Endothelial cell of umbilical vein (primary cell): ENCODE data around the gene RADIL. TPM values are rescaled to one million over a fixed set of nuclear protein-coding genes. Genes with fewer than 3 reads are reported as not detected.

ENCODE experiments used
- BruUV-seq: library from RNA; stranded (reverse); fragments of 400-500 nt; replicated peaks from 2 replicates; lab custom pipeline; 2021; lab: Mats Ljungman, UMichigan
- CTCF ChIA-PET: fragments of 300-600, 350-600 bp; sonication (Branson Sonifier 250); formaldehyde crosslinking; loops from one replicate; lab custom pipeline; 2021; ENCODE audit warnings: antibody characterized with exemption, inconsistent platforms; lab: Charles Lee
- POLR2A ChIA-PET: fragments of 300-600, 350-600 bp; sonication (Branson Sonifier 250); formaldehyde crosslinking; loops from one replicate; lab custom pipeline; 2021; ENCODE audit warnings: antibody characterized with exemption, inconsistent platforms; lab: Charles Lee
- DNase-seq: peaks from one replicate; pipeline ENCODE4 v3.0.0-alpha.2; 2011; ENCODE audit warnings: low read depth, low spot score
- FAIRE-seq: peaks from 2 replicates; lab custom pipeline; 2011; peaks lifted over from hg19 to GRCh38; lab: Jason Lieb, UNC
- H2AFZ ChIP-seq: 2 replicates; pipeline ENCODE4 v1.6.0; 2012; ENCODE audit warnings: low read depth, low read length, control low read depth, inconsistent platforms
- H3K27ac ChIP-seq: 2 replicates; pipeline ENCODE4 v1.5.1; 2011; ENCODE audit warnings: low read depth, mild to moderate bottlenecking, control low read depth, low read length, moderate library complexity; ENCODE audit not compliant: insufficient read depth
- H3K27me3 ChIP-seq, 2 experiments: 2 replicates each; pipeline versions ENCODE4 v1.6.0 to v1.6.1; 2011; ENCODE audit warnings: low read length in 2 of 2, mixed read lengths in 1 of 2; ENCODE audit not compliant: control insufficient read depth in 2 of 2, insufficient read depth in 2 of 2
- H3K36me3 ChIP-seq, 2 experiments: 2 replicates in 1 of 2; 3 replicates in 1 of 2; pipeline ENCODE4 v1.5.1; 2011; ENCODE audit warnings: low read length in 2 of 2, mild to moderate bottlenecking in 1 of 2, moderate library complexity in 1 of 2; ENCODE audit not compliant: control insufficient read depth in 2 of 2, insufficient read depth in 2 of 2; ENCODE audit errors: extremely low read depth in 1 of 2
- H3K4me1 ChIP-seq: 3 replicates; pipeline ENCODE4 v1.5.1; 2011; ENCODE audit warnings: mild to moderate bottlenecking, low read length; ENCODE audit not compliant: control insufficient read depth, insufficient read depth; ENCODE audit errors: extremely low read depth
- H3K4me2 ChIP-seq: 2 replicates; pipeline ENCODE4 v1.6.1; 2011; ENCODE audit warnings: low read length, control low read depth, mixed read lengths; ENCODE audit not compliant: insufficient read depth
- H3K4me3 ChIP-seq, 3 experiments: fragments of 200-600 bp in 1 of 3; sonication (generic), shearing (Covaris generic) in 1 of 3; replicated peaks in 1 of 3; 2 replicates each; pipeline ENCODE4 v1.5.1; 2011 to 2016; ENCODE audit warnings: control low read depth in 3 of 3, low read length in 3 of 3, mild to moderate bottlenecking in 2 of 3, inconsistent platforms in 1 of 3, low read depth in 1 of 3, moderate library complexity in 1 of 3; ENCODE audit not compliant: insufficient read depth in 1 of 3
- H3K79me2 ChIP-seq: 2 replicates; pipeline ENCODE4 v1.6.0; 2012; ENCODE audit warnings: low read length, inconsistent platforms; ENCODE audit not compliant: control insufficient read depth, insufficient read depth
- H3K9ac ChIP-seq: replicated peaks from 2 replicates; pipeline ENCODE3; 2011; ENCODE audit warnings: low read length, control low read depth; ENCODE audit not compliant: insufficient read depth; ENCODE audit errors: extremely low read depth
- H3K9me1 ChIP-seq: replicated peaks from 3 replicates; pipeline ENCODE4 v1.6.0; 2011; ENCODE audit warnings: mild to moderate bottlenecking, low read length; ENCODE audit not compliant: control insufficient read depth, insufficient read depth; ENCODE audit errors: extremely low read depth
- H3K9me3 ChIP-seq: replicated peaks from 2 replicates; pipeline ENCODE4 v1.5.1; 2012; ENCODE audit warnings: low read length, inconsistent platforms; ENCODE audit not compliant: control insufficient read depth, insufficient read depth
- H4K20me1 ChIP-seq: replicated peaks from 2 replicates; pipeline ENCODE3; 2011; ENCODE audit warnings: mild to moderate bottlenecking, low read length; ENCODE audit not compliant: control insufficient read depth, insufficient read depth; ENCODE audit errors: extremely low read depth
- CTCF ChIP-seq, 2 donors: IDR thresholded peaks; 1 replicate in 1 of 2; 2 replicates in 1 of 2; pipeline ENCODE4 v1.5.1; 2011; ENCODE audit warnings: low read length in 2 of 2, mild to moderate bottlenecking in 2 of 2, moderate library complexity in 2 of 2, control low read depth in 1 of 2, inconsistent platforms in 1 of 2, low read depth in 1 of 2; ENCODE audit not compliant: insufficient read depth in 1 of 2; ENCODE audit errors: extremely low read depth in 1 of 2
- EZH2 ChIP-seq: IDR thresholded peaks from 2 replicates; pipeline ENCODE4 v1.6.1; 2012; ENCODE audit warnings: borderline replicate concordance, low read depth, mild to moderate bottlenecking, moderate library complexity, low read length, inconsistent platforms; ENCODE audit not compliant: severe bottlenecking
- FOS ChIP-seq: IDR thresholded peaks from 2 replicates; pipeline ENCODE4 v1.6.1; 2011; ENCODE audit warnings: mild to moderate bottlenecking, low read length, moderate library complexity, borderline replicate concordance; ENCODE audit not compliant: insufficient read depth
- GATA2 ChIP-seq: IDR thresholded peaks from 2 replicates; pipeline ENCODE4 v1.7.0; 2011; ENCODE audit warnings: low read depth, mild to moderate bottlenecking, moderate library complexity, mixed read lengths, low read length; ENCODE audit not compliant: insufficient read length, insufficient read depth
- JUN ChIP-seq: IDR thresholded peaks from 2 replicates; pipeline ENCODE4 v1.6.1; 2011; ENCODE audit warnings: borderline replicate concordance, low read depth; ENCODE audit not compliant: insufficient read length, insufficient read depth
- MAX ChIP-seq: IDR thresholded peaks from 2 replicates; pipeline ENCODE4 v1.6.1; 2011; ENCODE audit not compliant: insufficient read depth, insufficient read length
- POLR2A ChIP-seq: IDR thresholded peaks from 2 replicates; pipeline ENCODE4 v1.6.1; 2012; ENCODE audit warnings: low read depth, mild to moderate bottlenecking, control low read depth, low read length
- POLR2AphosphoS5 ChIP-seq: IDR thresholded peaks from 2 replicates; pipeline ENCODE4 v1.6.1; 2012; ENCODE audit warnings: low read depth, mild to moderate bottlenecking, control low read depth, low read length, moderate library complexity; ENCODE audit not compliant: insufficient read depth
- dilution Hi-C: fragments of 300-500 bp; cut with MboI; formaldehyde crosslinking; loops from one replicate; pipeline ENCODE4 v1.15.0; 2019; ENCODE audit warnings: low sequenced_read_pairs; ENCODE audit not compliant: extremely low pct_ligation_motif_present
- intact Hi-C: fragments of 100-400 bp; cut with micrococcal nuclease; formaldehyde crosslinking; loops from one replicate; pipeline ENCODE4 v1.10.0; 2022
- polyA plus RNA-seq, 4 experiments: library from polyadenylated mRNA; depleted of rRNA in 3 of 4; stranded (reverse) in 3 of 4; unstranded in 1 of 4; fragments of >200 nt; gene quantifications; 2 replicates each; pipeline versions ENCODE4 v1.2.1 to v1.2.3, GENCODE V29; 2011 to 2012; ENCODE audit warnings: missing spikeins in 1 of 4
- total RNA-seq: library from RNA; stranded (reverse); gene quantifications from 2 replicates; pipeline ENCODE4 v1.2.3, GENCODE V29; 2021

Gene RADIL
- total and polyA plus RNA-seq, 2 donors (not counting 3 experiments of a cell fraction or from before 2014, with no cell fraction given), result 1.2 to 2.5 TPM

GRCh38 chr7:4815609-4816418 is 67.7 kb downstream of the RADIL start:
- CTCF ChIA-PET, result interaction anchor here (1.2 to 2.2 kb wide), 3 partner anchors 14 to 18 kb away, joined by 5 to 8 read pairs (median 7); no protein-coding TSS in a partner anchor

More at GRCh38 chr7:4815609-4816418, 67.7 kb downstream of the RADIL start:
- no peak for FAIRE-seq
- Histone ChIP-seq H3K4me3 (no peak overlapping the region), H3K9me3 (no peaks in the 10 kb centered on the region), H2AFZ (no peak overlapping the region), H3K27me3 (no peaks in the 10 kb centered on the region), H3K9me1 (no peaks in the 10 kb centered on the region), H3K4me2 (no peak overlapping the region), H3K79me2 (no peaks in the 10 kb centered on the region), H3K9ac (no peak overlapping the region), H3K36me3 (no peaks in the 10 kb centered on the region), H3K4me1 (no peaks in the 10 kb centered on the region), H3K27ac (no peak overlapping the region), H4K20me1 (no peaks in the 10 kb centered on the region)
- intact Hi-C loops (no loop called here), dilution Hi-C loops (no loop called here)
- no peak for DNase-seq
- POLR2A ChIA-PET, result no interaction called here
- no TSS peak for BruUV-seq
- no peak for TF ChIP-seq EZH2
- TF ChIP-seq POLR2A, result no peak
- TF ChIP-seq JUN, result no peak
- TF ChIP-seq POLR2AphosphoS5, result no peak
- TF ChIP-seq MAX, result no peak
- no peak for TF ChIP-seq GATA2
- TF ChIP-seq FOS, result no peak
- peak in 1 of 2 donors; percentile 6 for TF ChIP-seq CTCF (IDR thresholded peaks at IDR 0.05; ENCODE audit: extremely low read depth in 1 of 2, insufficient read depth in 1 of 2, low read depth in 1 of 2, low read length in 2 of 2)
